ENCODE measurements around the gene GMDS. TPM values are rescaled to one million over a fixed set of nuclear protein-coding genes. Genes with fewer than 3 reads are reported as not detected.
A peak's percentile ranks its signal among the peaks of the same experiment; 100 is the strongest.

Gene GMDS
- total RNA-seq, 1 experiment from 2014 or later: 27.6 TPM

GRCh38 chr6:1770435-1770843 is 475.0 kb downstream of the GMDS start:
- Histone ChIP-seq H3K18ac (ENCODE audit: insufficient read length, low read depth, low read length) (peak overlapping the region; percentile 33), H4K20me1 (ENCODE audit: control insufficient read depth, insufficient read depth, insufficient read length) (no peaks in the 10 kb centered on the region), H2AK5ac (ENCODE audit: insufficient read length, low read length) (no peak overlapping the region), H3K79me2 (ENCODE audit: insufficient read depth, low read length) (no peaks in the 10 kb centered on the region), H3K14ac (ENCODE audit: insufficient read depth, low read length) (no peak overlapping the region; the same call in 1 of the 2 replicates), H2BK12ac (ENCODE audit: insufficient read length, low read depth, low read length) (no peak overlapping the region), H3K4me1 (ENCODE audit: insufficient read depth, low read length) (no peaks in the 10 kb centered on the region; the same call in 1 of the 2 replicates), H3K79me1 (ENCODE audit: insufficient read depth, low read depth, low read length, poor library complexity, severe bottlenecking) (no peaks in the 10 kb centered on the region), H4K8ac (replicated peaks; ENCODE audit: insufficient read length, low read depth, low read length) (no peak overlapping the region), H3K9ac (ENCODE audit: extremely low read depth, insufficient read length, low read length) (no peak overlapping the region), H4K91ac (ENCODE audit: insufficient read length, low read depth, low read length) (no peak overlapping the region), H3K4me2 (ENCODE audit: insufficient read depth, insufficient read length, low read length) (no peak overlapping the region), H3K27ac (ENCODE audit: insufficient read length, low read depth, low read length) (no peak overlapping the region), H3K23ac (ENCODE audit: insufficient read length, low read depth, low read length) (no peak overlapping the region), H2BK120ac (ENCODE audit: low read depth, low read length, poor library complexity, severe bottlenecking) (no peak overlapping the region), H3K23me2 (ENCODE audit: insufficient read length, low read depth, low read length, poor library complexity, severe bottlenecking) (no peaks in the 10 kb centered on the region), H3K27me3 (ENCODE audit: insufficient read depth, low read length) (no peaks in the 10 kb centered on the region), H4K5ac (ENCODE audit: insufficient read length, low read depth, low read length) (no peak overlapping the region), H3T11ph (ENCODE audit: low read length) (no peak overlapping the region), H2AFZ (ENCODE audit: low read length) (no peak overlapping the region), H3K56ac (ENCODE audit: insufficient read length, low read depth, low read length) (no peak overlapping the region), H3K9me3 (ENCODE audit: control insufficient read depth, low read depth, low read length) (no peaks in the 10 kb centered on the region), H2BK5ac (ENCODE audit: insufficient read length, low read length) (no peak overlapping the region), H3K4ac (ENCODE audit: low read depth, low read length) (no peak overlapping the region), H2BK20ac (ENCODE audit: low read depth, low read length, poor library complexity, severe bottlenecking) (no peak overlapping the region), H2BK15ac (ENCODE audit: low read depth, low read length) (no peak overlapping the region)
- DNase-seq: no peak
- no CpG with 5 or more reads among the region's 7 CpGs for WGBS (ENCODE audit: extremely low coverage, insufficient read length, low lambda C conversion rate)
- peaks cover 5 to 9% of the 10 kb centered on the region in 2 experiments; a peak in 3 of 4 replicates for H3K4me1 Mint-ChIP-seq
- TF ChIP-seq CTCF (conservative IDR thresholded peaks at IDR 0.05): no peak
- H3K9me3 Mint-ChIP-seq: no peaks in the 10 kb centered on the region
- no peak overlapping the region for H3K27ac Mint-ChIP-seq
- H3K4me3 Mint-ChIP-seq: no peak overlapping the region
- no peaks in the 10 kb centered on the region for H3K27me3 Mint-ChIP-seq (ENCODE audit: low read depth)
- H3K36me3 Mint-ChIP-seq (ENCODE audit: insufficient read depth in 1 of 3, low read depth in 3 of 3): no peaks in the 10 kb centered on the region; a peak in 1 of 7 replicates
